HPDE6-E6E7 (cell line): ENCODE data around the gene INPP5F.
A peak's percentile ranks its signal among the peaks of the same experiment; 100 is the strongest.
"Not testable (repeated sequence)": the region's sequence is repeated elsewhere in the genome, so short reads cannot be mapped to it uniquely, and the experiment has no call there.

Source experiments
- DNase-seq: peaks from one replicate; pipeline ENCODE4 v3.0.0; 2011; ENCODE audit warnings: missing footprints; ENCODE audit errors: extremely low spot score

The INPP5F gene

DNA sequence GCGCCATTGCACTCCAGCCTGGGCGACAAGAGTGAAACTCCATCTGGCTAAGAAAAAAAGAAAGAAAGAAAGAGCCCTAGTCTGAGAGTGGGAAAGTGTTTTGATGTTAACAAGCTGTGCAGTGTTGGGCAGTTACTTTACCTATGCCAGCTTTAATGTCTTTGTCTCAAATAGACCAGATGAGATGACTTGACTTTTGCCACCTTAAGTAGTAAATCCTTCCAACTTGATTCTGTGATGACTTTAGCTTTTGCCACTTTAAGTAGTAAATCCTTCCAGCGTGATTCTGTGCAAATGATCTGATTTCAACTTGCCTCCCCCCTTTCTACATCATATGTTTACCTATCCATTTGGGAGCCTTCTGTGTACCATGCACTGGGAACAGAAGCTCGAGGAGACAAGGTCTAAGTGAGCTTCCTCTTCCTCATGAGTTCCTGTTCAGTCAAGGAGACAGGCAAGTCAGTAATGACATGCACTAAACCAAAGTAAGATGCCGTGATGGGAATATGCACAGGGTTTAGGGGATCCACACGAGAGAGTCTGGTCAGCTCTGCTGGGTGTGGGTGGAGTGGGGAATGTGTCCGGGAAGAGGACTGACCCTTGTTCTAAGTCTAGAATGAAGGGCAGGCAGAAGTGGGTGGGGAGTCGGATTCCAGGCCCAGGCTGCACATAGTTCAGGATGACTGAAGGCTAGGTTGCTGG is 17.2 kb downstream of the INPP5F start:
- no peak for DNase-seq

DNA sequence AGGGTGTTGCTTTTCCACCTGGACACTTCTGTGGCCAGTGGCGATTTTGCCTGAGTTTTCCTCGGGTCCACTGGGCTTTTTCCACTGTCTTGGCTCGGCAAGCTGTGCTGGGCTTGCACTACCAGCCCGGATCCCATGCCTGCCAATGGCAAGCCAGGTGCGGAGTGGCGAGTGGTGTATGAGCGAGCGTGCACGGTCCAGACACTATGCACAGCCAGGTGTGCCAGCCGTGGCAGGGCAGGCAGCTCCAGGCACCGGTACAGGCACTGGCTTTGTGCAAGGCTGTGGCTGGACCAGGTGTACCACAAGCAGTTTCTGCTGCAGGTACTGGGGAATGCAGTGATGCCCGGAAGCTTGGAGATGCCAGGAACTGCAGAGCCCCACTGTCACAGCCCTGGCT is 22.1 kb downstream of the INPP5F start:
- no peak for DNase-seq

DNA sequence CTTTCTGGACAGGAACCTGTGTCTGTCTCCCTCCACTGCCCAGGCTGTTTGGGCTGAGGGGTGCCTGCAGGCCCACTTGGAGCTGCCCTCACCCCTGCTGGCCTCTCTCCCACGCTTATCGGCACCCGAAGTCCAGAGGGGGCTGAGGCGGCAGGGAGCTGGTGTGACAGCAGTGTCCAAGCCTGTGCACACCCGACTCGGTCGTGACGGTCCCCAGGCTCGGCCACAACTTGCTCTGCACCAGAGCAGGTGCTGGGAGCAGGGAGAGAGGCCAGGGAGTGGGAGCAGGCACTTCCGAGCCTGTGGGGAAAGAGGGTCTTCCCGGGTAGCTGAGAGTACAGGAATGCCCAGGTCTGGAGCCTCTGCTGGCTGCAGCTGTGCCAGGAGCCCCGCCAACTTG is 23.0 kb downstream of the INPP5F start:
- DNase-seq, result no peak

DNA sequence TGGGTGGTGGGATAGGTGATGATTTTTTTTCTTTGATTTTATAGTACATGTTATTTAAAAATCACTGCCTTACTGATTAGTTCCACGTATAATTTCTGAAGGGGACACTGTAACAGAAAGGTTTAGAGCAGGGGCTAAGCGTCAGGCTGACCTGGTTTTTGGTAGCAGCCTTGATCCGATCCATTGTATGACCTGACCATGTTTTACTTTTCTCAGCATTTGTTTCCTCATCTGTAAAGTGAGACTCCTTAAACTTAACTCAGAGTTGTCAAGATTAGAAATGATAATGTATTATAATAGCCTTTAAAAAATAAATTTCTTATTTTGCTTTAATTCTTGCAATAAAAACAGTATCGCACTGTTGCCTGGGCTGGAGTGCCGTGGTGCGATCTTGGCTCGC is 23.6 kb downstream of the INPP5F start:
- DNase-seq, result no peak

DNA sequence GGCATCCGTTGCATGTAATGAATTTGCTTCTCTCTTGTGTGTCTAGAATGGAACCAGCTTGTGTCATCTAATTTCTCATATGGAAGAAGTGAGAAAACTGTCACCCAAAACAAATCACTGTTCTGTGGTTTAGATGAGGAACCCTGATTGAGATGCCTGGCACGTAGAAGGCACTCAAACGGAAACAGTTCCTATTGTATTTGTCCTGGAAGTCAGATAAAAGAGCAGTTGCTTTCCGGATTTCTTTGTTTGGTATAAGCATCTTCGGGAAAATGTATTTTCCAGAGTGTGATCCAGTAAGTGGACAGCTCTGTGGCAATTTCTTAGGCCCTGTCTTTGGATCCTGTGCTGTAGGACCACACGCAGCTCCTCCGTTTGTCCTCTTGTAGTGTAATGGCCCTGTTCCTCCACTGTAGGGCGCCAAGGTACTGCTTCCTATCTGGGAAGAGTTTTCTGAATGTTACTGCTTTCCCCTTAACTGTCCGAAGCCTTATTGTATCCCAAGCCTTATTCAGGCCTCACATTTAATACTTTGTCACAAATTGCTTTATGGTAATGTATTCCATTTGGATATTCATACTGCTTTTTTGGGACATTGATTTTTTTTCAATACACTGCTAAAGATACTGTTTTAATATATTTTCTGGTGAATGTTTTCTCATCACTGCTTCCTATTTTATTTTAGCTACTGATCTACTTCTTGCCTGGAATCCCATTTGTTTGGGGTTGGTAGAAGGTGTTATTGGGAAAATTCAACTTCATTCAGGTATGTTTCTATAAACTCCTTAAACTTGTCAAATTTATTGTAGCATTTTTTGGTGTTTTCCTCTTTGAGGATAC is 24.8 kb downstream of the INPP5F start:
- DNase-seq, result peak; percentile 44

DNA sequence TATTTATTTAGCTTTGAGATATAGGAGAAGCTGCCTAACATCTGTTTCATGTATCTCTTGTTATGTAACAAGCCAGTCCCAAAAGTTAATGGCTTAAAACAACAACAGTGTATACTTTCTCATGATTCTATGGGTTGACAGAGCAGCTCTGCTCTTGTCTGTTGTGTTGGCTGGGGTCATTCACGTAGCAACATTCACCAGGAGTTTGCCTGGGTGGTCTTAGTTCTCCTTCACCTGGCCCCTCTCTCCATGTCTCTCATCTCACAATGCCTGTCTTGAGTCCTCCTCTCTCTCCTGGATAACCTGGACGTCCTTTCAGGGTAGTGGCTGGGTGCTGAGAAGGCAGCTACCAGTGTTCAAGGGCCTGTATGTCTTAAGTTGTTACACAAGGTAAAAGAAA is 27.5 kb downstream of the INPP5F start:
- DNase-seq, result no peak

DNA sequence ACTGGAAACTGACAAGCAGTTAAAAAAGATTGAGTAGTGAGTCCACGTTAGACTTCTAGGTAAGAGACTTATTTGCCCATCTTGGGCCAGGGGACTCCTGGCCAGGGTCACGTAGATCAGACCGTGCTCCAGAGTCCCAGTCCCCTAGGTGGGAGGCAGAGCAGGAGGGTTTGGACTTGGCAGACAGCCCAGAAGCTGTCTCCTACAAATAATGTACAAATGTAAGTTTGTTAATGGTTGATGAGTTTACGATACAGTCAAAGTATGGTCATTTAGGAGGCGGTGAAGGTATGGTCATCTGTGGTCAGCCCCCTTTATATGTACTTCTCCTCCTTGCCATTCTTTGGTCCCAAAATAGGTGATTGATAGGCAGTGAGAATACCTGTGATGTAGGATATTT is 28.2 kb downstream of the INPP5F start:
- DNase-seq, result no peak

DNA sequence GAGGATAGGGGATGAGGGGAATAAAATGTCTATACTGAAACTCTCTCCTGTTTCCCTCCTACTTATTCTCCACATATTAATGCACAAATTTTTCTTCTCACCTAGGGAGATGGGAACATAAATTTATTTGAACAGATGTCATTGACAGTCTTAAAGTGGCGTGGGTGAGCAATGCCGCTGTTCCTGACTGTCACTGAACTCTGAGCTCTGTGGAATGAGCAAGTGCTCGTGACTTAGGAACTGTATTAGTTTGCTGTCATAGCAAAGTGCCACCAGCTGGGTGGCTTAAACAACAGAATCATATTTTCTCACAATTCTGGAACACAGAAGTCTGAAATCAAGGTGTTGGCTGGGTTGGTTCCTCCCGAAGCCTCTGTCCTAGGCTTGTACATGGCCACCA is 29.1 kb downstream of the INPP5F start:
- DNase-seq, result no peak

DNA sequence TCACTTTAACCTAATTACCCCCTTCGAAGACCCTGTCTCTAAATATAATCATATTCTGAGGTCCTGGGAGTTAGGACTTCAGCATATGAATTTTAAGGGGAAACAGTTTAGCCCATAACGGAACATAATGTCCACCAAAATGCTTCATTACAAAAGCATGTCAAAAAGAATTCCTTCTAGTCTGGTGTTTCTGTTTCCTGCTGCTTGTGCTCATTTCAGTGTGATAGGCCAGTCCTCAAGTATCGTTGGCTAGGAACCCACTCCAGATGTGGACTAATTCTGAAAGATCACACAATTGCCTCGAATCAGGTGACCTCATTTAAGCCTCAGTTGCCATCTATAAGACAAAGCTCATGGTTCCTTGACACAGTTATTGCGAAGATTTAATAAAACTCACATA is 29.6 kb downstream of the INPP5F start:
- DNase-seq, result no peak

DNA sequence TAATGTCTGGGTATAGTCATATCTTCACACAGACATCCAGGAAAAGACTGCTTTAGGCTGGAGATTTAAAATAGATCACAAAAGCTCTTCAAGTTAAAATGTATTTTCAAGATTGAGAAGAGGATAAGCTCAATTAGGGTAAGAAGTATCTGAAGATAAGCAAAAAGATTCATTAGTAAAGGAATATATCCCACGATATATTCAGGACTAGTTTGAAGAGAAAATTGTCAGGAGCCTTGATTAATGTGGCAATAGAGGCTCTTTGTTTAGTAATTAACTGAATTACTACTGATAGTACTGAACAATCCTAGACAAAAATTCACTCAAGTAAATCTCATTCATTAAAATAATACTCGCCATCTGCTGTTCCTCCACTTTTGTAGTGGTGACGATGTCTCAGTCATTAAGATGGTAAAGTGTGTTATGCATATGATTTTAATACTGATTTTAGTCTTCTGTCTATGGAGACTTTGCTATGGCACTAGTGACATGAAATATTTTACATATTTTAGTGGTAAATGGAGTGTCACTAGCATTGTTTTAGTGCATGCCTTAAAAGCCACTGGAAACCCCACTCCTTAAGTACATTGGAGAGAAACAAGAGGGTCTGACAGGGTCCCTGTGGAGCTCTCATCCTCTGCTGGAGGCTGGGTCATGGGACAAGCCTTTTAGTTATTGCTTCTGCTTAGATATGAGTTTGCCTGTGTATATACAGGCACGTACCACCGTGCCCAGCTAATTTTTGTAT is 32.8 kb downstream of the INPP5F start:
- no peak for DNase-seq

DNA sequence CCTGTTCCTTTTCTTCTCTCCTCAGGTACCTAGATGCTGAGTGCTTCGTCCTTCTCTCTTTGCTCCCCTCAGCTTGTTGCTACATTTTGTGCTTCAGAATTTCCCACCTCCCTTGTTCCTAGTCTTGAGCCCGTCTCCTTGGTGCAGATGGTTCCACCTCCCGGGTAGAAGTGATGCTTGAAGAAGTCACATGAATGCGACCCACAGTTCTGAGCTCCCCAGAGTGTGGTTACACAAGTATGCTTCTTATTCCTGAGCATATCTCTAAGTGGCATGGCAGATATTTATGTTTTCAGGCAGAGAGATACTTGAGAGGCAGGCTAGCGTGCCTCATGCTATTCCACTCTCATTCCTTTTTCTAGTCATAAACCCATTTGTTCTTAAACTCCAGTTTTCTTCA is 34.0 kb downstream of the INPP5F start:
- DNase-seq, result no peak

DNA sequence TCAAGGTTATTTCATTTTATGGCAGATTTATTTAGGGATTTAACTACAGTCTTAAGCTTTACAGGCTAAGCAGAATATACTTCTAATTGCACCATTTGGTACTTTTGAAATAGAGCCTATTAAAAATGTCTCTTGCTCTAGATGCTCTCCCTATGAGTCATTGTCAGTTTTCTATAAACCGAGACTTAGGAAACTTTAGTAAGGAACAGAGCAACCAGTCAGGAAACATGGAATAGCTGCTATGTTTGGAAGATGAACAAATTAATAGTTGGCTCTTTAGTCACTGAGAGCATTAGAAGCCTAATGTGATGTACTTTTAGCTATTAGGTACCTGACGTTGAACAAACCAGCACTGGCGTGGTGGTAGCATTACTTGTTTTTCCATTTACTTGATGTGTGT is 35.3 kb downstream of the INPP5F start:
- DNase-seq, result no peak

DNA sequence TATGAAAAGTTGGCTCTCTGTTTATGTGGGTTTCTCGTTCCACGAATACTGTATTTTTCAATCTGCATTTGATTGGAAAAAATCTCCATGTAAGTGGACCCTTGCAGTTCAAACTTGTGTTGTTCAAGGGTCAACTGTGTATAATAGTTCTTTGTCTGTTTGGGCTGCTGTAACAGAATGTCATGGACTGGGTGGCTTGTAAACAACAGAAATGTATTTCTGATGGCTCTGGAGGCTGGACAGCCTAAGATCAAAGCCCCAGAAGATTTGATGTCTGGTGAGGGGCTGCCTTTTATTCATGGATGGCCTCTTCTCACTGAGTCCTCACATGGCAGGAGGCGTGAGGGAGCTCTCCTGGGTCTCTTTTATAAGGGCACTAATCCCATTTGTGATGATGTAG is 36.2 kb downstream of the INPP5F start:
- no peak for DNase-seq

DNA sequence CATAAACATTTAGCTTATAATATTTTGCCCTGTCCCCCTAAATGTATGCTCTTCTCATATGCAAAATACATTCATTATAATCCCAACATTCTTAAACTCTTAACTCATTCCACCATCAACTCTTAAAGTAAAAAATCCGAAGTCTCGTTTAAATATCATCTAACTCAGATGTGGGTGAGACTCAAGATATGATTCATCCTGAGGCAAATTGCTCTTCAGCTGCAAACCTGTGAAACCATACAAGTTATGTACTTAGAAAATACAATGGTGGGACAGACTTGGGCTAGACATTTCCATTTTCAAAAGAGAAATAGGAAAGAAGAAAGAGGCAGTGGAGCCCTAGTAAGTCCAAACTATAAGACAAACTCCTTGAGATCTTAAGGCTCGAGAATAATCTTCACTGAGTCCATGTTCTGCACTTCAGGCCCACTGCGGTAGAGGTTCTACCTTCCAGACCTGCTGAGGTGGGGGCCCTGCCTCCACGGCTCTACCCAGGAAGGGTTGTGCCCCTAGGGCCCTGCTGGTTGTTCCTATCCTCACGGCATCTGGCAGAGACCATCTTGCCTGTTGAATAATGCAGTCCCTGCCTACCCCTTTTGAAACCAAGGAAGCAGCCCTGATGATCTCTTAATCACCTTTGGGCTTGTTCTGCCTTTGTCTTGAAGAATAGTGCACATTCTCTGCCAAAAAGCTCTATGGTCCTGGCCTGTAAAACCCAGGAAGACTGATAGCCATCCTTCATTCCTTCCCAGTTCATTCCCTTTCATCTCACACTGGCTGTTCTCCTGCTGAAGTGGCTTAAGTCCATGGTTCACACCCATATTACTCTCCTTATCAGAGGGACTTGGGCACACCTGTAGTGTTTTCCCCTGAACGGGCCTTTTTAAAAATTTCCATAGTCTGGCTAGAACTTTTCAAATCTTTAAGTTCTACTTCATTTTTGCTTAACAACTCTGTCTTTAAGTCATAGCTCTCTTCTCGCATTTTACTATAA is 37.3 kb downstream of the INPP5F start:
- DNase-seq, result no peak

DNA sequence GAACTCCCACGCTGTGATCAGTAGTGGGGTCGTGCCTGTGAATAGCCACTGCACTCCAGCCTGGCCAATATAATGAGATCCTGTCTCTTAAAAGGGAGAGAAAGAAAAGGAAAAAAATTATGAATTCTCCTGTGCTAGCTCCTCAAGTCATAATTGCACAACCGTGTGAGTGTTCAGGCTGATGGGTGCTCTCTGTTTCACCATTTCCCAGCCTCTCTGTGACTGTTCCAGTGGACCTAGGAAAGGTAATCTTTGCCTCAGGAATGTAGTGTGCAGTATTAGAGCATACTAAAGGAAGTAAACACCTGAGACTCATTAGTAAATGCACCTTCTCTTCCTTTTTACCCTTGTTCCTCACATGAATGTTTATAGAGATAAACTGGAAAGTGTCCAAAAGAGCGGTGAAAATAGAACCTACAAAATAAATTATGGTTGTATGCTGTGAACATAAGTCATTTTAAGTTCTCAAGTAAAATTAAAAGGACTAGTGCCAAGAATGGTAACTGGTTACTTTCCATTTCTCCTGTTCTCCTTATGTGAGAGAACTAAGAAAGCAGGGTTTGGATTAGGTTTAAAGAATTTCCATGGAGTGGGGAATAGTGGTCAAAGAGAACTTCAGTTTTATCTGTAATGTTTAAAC is 42.7 kb downstream of the INPP5F start:
- DNase-seq, result peak; percentile 20

DNA sequence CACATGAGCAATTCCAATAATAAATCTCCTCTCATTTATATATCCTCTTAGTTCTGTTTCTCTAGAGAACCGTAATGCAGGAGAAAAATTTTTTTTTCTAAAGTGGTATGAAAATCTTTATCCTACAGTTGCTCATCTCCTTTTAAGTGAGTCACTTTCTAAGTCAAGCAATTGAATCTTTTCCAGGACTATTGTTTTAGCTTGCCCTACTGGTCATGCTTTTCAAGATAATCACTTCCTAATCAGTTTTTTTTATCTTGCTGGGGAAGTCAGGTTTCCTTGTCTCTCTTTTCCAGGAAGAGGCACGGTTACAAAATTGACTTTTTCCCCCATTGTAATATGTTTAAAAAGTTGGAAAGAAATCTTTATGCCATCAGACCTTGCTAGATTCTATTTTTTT is 44.0 kb downstream of the INPP5F start:
- DNase-seq, result peak; percentile 51

DNA sequence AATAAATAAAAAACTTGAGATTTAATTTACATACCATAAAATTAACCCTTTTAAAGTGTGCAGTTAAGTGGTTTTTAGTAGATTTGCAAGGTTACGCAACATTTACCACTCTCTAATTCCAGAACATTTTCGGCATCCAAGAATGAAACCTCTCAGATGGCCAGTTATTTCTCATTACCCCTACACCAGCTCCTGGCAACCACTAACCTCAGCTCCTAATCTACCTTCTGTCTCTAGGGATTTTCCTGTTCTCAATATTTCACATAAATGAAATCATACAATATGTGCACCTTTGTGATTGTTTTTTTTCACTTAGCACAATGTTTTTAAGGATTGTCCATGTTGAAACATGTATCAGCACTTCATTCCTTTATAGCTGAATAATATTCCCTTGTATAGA is 45.1 kb downstream of the INPP5F start:
- no peak for DNase-seq

DNA sequence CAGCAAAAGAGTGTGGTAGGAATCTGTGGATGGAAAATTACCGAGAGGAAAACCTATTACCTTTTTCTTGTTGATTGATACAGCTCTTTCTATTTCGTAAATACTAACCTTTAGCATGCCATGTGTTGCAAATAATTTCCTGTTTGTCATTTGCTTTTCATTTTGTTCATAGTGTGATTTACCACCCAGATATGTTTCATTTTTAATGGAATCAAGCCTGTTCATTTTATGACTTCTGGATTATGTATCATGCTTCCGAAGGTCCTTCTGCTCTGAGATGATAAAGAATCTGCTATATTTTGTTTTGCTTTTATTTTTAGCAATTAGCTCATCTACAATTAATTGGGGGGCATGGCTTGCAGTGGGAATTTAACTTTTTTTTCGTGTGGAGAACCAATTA is 46.5 kb downstream of the INPP5F start:
- DNase-seq, result no peak

DNA sequence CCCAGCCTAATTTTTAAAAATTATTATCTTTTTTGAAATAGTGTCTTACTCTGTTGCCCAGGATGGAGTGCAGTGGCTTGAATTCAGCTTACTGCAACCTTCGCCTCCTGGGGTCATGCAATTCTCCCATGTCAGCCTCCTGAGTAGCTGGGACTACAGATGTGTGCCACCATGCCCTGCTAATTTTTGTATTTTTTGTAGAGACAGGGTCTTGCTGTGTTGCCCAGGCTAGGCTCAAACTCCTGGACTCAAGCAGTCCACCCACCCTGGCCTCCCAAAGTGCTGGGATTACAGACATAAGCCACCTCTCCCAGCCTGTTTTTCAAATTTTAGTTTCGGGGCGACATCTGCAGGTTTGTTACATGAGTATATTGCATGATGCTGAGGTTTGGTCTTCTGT is 47.2 kb downstream of the INPP5F start:
- DNase-seq, result not testable (repeated sequence)

DNA sequence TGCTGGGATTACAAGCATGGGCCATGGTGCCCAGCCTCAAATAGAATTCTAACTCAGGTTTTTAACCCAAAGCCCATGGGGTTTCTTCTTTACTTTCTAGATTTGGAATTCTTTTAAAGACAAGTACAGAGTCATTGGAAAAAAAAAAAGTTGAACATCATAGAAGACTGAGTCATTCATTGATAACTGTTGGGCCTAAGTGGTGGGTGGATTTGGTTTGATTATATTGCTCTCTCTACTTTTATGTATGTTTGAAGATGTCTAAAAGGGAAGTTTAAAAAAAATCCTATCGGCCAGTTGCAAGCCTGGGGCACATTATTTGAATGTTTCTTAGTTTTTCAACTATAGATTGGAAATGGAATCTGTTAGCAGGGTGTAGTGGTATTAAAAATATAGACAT is 49.7 kb downstream of the INPP5F start:
- no peak for DNase-seq

DNA sequence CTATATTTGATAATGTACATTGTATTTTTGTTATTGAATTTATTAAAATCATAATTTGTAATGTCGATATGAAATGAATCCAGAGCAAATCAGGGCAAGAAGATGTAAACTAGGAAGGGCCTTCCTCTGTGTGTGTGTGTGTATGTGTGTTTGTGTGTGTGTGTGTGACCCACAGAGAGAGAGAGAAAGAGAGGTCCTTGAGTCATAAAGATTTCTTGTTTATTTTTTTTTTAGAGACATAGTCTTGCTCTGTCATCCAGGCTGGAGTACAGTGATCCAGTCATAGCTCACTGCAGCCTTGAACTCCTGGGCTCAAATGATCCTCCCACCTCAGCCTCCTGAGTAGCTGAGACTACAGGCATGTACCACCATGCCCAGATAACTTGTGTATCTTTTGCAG is 50.7 kb downstream of the INPP5F start:
- no peak for DNase-seq
